Ramos (cell line): ENCODE data around the gene LANCL1.

ENCODE experiments used
- in situ Hi-C: fragments of 300-500 bp; cut with MboI; formaldehyde crosslinking; loops from one replicate; pipeline ENCODE4 v1.14.3; 2022; ENCODE audit warnings: low sequenced_read_pairs; ENCODE audit not compliant: unreplicated experiment

Gene LANCL1

DNA sequence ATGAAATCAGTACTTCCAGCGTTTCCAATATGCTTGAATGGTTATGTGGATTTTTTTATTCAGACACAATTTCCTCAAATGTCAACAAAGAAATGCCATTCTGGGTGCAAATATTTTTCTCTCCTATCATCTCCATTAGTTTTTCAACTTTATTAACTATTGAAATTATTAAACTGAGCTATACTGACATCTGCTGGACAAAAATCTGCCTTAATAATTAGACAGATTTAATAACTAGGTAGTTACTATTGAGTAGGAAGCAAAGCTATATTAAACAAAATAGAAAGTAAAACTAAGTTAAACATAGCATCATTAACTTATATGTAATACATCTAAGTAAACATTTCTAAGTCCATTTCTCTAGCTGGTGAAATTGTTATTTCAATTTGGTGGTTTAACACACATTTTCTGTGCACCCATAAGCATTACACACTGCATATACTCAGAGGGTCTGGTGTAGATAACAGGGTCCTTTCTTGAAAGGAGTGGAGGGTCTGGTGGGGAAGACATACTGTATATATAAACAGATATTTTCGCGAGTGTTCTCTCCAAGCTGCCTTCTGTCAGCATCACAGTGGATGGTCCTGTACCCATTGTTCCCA lies 77.0 kb downstream of the LANCL1 start:
- in situ Hi-C loops, result no loop called here

DNA sequence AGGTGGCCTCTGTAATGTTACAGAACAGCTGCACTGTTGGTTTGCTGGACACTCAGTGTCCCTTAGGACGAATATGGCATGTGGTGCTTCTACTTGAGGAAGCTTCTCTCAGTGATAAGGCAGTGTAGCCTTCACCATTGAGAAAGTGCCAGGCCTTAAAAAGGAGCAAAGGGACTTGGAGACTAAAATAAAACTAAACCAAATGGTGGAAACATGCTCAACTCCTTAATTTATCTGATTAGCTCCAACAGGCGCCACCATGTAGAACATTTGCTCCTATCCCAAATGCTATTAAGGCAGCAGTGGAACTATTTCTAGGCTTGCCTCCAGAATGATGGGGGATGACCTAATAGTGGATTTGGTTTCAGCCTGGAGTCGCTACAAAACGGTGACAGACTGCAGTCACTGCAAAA lies 84.1 kb downstream of the LANCL1 start:
- in situ Hi-C loops, result no loop called here

DNA sequence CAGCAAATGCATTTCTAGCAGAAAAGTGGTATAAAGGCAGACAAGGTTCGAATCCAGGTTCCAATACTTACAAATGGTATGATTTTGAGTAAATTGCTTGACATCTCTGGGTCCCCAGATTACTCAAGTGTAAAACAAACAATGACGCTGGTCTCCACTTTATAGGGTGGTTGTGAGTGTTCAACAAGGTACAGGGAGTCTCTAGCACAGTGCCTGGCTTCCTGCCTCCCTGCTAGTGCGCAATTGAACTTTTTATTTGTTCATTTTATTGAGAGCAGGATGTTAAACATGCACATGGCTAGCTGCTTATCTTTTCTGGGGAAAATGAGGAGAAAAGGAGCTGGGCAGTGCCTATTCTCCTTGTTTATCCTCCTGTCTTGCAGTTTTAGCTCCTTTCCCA lies 86.7 kb downstream of the LANCL1 start:
- in situ Hi-C loops, result no loop called here

DNA sequence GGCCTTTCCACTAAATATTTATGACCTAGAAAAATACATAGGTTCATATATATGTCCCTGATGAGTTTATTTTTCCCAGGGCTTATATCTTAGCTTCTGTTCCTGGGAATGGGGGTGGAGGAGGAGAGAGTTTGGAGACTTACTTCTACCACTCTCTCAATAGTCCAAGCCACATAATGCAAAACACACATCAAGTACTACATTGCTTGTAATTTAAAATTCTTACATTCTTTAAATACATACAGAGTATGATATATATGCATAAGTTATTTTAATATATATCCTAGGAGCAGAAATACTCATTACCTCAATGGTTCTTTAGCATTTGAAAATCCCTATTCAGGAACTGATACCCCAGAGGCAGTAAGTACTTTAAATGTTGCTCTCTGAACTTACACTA lies 88.4 kb downstream of the LANCL1 start:
- in situ Hi-C loops, result no loop called here

DNA sequence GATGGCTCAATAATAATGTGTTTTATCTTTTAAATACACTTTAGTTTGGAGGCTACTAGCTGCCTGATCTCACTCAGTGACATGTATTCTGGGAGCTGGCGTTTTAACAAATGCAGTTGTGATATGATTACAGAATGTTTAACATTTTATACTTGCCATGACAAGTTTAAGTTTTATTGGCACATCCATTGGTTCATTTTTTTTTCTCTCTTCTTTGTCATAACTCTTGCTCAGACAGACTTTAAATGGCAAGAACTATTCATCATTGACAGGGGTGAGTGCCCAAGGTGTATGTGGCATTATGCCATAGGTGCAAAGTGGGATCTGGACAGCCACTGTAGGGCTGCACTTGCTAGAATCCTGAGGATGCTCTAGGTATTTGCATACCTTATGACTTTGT lies 89.5 kb downstream of the LANCL1 start:
- in situ Hi-C loops, result no loop called here
